Mammary epithelial cell (primary cell): ENCODE data around the gene POLDIP2.

ENCODE experiments used
- CTCF ChIP-seq, 2 donors: IDR thresholded peaks in 1 of 2; conservative IDR thresholded peaks in 1 of 2; 2 replicates each; pipeline ENCODE4 v1.5.1; 2011 to 2012; ENCODE audit warnings: inconsistent platforms in 2 of 2, low read length in 2 of 2, mild to moderate bottlenecking in 2 of 2, control low read depth in 1 of 2, low read depth in 1 of 2; ENCODE audit not compliant: insufficient read depth in 1 of 2; ENCODE audit errors: extremely low read depth in 1 of 2
- EZH2 ChIP-seq: IDR thresholded peaks from 2 replicates; pipeline ENCODE4 v1.6.1; 2012; ENCODE audit warnings: low read length, inconsistent platforms, borderline replicate concordance

DNA sequence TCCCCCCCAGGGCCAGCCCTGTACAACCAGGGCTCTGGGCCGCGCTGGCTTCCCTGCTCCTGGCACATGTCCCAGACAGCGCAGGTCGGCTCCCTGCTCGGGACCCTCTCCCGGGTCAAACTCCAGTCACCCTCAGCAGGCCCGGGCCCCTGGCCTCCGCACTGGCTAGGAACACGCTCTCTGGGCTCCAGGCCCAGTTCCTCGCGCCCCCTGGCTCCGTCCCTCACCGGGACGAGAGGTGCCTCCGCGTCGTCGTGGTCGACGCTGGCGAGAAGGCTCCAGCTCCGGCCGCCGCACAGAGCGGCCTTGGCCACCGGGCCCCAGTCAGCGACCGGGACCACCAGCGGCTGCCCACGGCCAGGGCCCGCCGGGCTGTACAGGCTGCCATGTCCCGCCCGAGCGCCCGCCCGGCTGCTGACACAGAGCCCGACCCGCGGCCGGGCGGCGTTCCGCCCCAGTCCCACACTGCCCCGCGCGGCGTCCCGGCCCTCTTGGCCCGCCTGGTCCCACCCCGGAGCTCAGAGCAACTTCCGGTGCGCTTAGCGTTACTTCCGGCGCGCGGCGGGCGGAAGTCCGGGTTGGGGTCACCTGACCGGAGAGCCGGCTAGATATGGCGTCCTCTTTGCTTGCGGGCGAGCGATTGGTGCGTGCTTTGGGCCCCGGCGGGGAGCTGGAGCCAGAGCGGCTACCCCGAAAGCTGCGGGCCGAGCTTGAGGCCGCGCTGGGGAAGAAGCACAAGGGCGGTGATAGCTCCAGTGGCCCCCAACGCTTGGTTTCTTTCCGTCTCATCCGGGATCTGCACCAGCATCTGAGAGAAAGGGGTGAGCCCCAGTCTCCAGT is at the start of gene POLDIP2:
- TF ChIP-seq EZH2: no peak
- no peak for TF ChIP-seq CTCF (conservative IDR thresholded peaks at IDR 0.05 in 1 of 2, IDR thresholded peaks at IDR 0.05 in 1 of 2; ENCODE audit: extremely low read depth in 1 of 2, insufficient read depth in 1 of 2, low read depth in 1 of 2, low read length in 2 of 2)
